Measurements from ENCODE around the gene NPAS3. TPM values are rescaled to one million over a fixed set of nuclear protein-coding genes. Genes with fewer than 3 reads are reported as not detected.

The NPAS3 gene
- total and polyA plus RNA-seq, 2 donors (not counting 1 experiment from before 2014, with no cell fraction given): 0.10 to 0.50 TPM

DNA sequence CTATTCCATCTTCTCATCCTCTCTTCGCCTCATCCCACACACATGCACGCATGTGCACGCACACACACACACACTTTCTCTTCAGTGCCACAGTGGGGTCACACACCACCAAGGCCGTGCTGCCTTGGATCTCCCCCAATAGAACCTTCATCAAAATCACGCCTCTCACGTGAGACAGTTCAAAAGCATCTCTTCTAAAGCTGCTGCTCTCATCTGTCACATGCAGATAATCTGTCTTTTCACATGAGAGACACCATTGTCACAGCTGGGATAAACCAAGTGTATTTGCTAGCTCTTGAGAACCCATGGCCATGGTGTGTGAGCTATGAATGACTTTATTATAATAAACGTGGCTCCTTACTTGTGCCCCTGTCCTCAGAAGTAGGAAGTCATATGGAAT is 793.5 kb downstream of the NPAS3 start:
- no peak overlapping the region for H3K9ac ChIP-seq (ENCODE audit: insufficient read depth, low read length)
- TF ChIP-seq, protein P1, sequence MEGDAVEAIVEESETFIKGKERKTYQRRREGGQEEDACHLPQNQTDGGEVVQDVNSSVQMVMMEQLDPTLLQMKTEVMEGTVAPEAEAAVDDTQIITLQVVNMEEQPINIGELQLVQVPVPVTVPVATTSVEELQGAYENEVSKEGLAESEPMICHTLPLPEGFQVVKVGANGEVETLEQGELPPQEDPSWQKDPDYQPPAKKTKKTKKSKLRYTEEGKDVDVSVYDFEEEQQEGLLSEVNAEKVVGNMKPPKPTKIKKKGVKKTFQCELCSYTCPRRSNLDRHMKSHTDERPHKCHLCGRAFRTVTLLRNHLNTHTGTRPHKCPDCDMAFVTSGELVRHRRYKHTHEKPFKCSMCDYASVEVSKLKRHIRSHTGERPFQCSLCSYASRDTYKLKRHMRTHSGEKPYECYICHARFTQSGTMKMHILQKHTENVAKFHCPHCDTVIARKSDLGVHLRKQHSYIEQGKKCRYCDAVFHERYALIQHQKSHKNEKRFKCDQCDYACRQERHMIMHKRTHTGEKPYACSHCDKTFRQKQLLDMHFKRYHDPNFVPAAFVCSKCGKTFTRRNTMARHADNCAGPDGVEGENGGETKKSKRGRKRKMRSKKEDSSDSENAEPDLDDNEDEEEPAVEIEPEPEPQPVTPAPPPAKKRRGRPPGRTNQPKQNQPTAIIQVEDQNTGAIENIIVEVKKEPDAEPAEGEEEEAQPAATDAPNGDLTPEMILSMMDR (conservative IDR thresholded peaks at IDR 0.05 in 1 of 2, IDR thresholded peaks at IDR 0.05 in 1 of 2; ENCODE audit: low read depth in 1 of 2, low read length in 2 of 2): no peak
- TF ChIP-seq EZH2 (IDR thresholded peaks at IDR 0.05; ENCODE audit: low read length, missing control alignments): no peak
- no peak overlapping the region for H3K4me3 ChIP-seq (replicated peaks in 1 of 4; ENCODE audit: control extremely low read depth in 1 of 4, insufficient read depth in 1 of 4, low read depth in 3 of 4, low read length in 4 of 4)
- H3K79me2 ChIP-seq (ENCODE audit: control insufficient read depth, insufficient read depth, low read length): no peaks in the 10 kb centered on the region
- H2AFZ ChIP-seq (ENCODE audit: low read length): no peak overlapping the region
- H3K4me1 ChIP-seq (ENCODE audit: control insufficient read depth, extremely low read depth, insufficient read depth, low read length): no peaks in the 10 kb centered on the region
- no peak overlapping the region for H3K27ac ChIP-seq (ENCODE audit: insufficient read depth, low read length)
- H4K20me1 ChIP-seq (ENCODE audit: control insufficient read depth, extremely low read depth, insufficient read depth, low read length): no peaks in the 10 kb centered on the region
- H3K36me3 ChIP-seq (ENCODE audit: control insufficient read depth, insufficient read depth, low read length): no peaks in the 10 kb centered on the region
- H3K4me2 ChIP-seq (ENCODE audit: extremely low read depth, insufficient read depth, low read length): no peak overlapping the region
- no peak for DNase-seq (ENCODE audit: low read depth in 2 of 2)
- no peaks in the 10 kb centered on the region for H3K9me3 ChIP-seq (ENCODE audit: control insufficient read depth, insufficient read depth, low read depth, low read length)
- no peaks in the 10 kb centered on the region for H3K27me3 ChIP-seq (ENCODE audit: control insufficient read depth, insufficient read depth, low read length)

DNA sequence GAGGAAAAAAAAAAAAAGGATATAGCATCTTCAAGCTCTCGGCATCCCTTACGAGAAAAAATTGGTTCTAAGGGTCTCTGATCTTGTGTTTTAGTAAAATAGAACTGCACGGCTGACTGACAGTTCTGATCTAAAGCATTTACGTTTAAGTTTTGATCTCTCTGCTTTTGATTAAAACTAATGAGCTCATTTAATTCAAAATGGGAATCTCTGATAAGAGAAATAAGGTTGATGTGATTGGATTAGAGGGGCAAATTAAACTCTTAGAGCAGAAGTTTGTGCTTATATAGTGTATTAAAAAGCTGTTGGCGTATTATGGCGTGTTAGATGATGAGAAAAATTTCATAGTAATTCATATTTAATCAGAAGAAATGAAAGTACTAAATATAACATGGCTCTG is 794.6 kb downstream of the NPAS3 start:
- no peak for DNase-seq (ENCODE audit: low read depth in 2 of 2)
- no peaks in the 10 kb centered on the region for H3K79me2 ChIP-seq (ENCODE audit: control insufficient read depth, insufficient read depth, low read length)
- no peaks in the 10 kb centered on the region for H3K9me3 ChIP-seq (ENCODE audit: control insufficient read depth, insufficient read depth, low read depth, low read length)
- no peaks in the 10 kb centered on the region for H3K4me1 ChIP-seq (ENCODE audit: control insufficient read depth, extremely low read depth, insufficient read depth, low read length)
- no peak overlapping the region for H3K9ac ChIP-seq (ENCODE audit: insufficient read depth, low read length)
- no peak overlapping the region for H2AFZ ChIP-seq (ENCODE audit: low read length)
- H3K4me3 ChIP-seq (replicated peaks in 1 of 4; ENCODE audit: control extremely low read depth in 1 of 4, insufficient read depth in 1 of 4, low read depth in 3 of 4, low read length in 4 of 4): no peak overlapping the region
- H3K36me3 ChIP-seq (ENCODE audit: control insufficient read depth, insufficient read depth, low read length): no peaks in the 10 kb centered on the region
- no peaks in the 10 kb centered on the region for H4K20me1 ChIP-seq (ENCODE audit: control insufficient read depth, extremely low read depth, insufficient read depth, low read length)
- H3K27ac ChIP-seq (ENCODE audit: insufficient read depth, low read length): no peak overlapping the region
- H3K4me2 ChIP-seq (ENCODE audit: extremely low read depth, insufficient read depth, low read length): no peak overlapping the region
- H3K27me3 ChIP-seq (ENCODE audit: control insufficient read depth, insufficient read depth, low read length): no peaks in the 10 kb centered on the region
- no peak for TF ChIP-seq EZH2 (IDR thresholded peaks at IDR 0.05; ENCODE audit: low read length, missing control alignments)
- TF ChIP-seq, protein P1 (conservative IDR thresholded peaks at IDR 0.05 in 1 of 2, IDR thresholded peaks at IDR 0.05 in 1 of 2; ENCODE audit: low read depth in 1 of 2, low read length in 2 of 2): no peak

DNA sequence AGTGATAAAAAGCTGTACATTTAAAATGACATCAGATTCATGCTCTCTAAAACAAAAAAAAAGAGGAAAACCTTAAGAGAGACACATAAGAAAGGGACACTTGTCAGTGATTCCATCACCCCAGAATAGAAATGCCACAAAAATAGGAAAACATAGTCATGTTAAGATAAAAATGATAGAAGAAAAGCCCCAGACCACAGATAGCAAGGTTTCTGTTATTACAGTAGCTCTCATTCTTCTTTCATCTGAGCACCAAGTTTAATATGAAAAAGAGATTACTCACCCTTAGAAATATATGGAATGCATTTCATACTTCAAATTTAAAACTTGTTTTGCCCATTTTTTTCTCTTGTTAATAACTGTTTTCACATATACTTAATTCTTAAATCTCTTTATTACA is 795.0 kb downstream of the NPAS3 start:
- no peaks in the 10 kb centered on the region for H3K4me1 ChIP-seq (ENCODE audit: control insufficient read depth, extremely low read depth, insufficient read depth, low read length)
- no peak overlapping the region for H3K9ac ChIP-seq (ENCODE audit: insufficient read depth, low read length)
- H4K20me1 ChIP-seq (ENCODE audit: control insufficient read depth, extremely low read depth, insufficient read depth, low read length): no peaks in the 10 kb centered on the region
- H3K9me3 ChIP-seq (ENCODE audit: control insufficient read depth, insufficient read depth, low read depth, low read length): no peaks in the 10 kb centered on the region
- TF ChIP-seq, protein P1 (conservative IDR thresholded peaks at IDR 0.05 in 1 of 2, IDR thresholded peaks at IDR 0.05 in 1 of 2; ENCODE audit: low read depth in 1 of 2, low read length in 2 of 2): no peak
- no peak for TF ChIP-seq EZH2 (IDR thresholded peaks at IDR 0.05; ENCODE audit: low read length, missing control alignments)
- no peak for DNase-seq (ENCODE audit: low read depth in 2 of 2)
- no peak overlapping the region for H3K4me3 ChIP-seq (replicated peaks in 1 of 4; ENCODE audit: control extremely low read depth in 1 of 4, insufficient read depth in 1 of 4, low read depth in 3 of 4, low read length in 4 of 4)
- H3K27ac ChIP-seq (ENCODE audit: insufficient read depth, low read length): no peak overlapping the region
- H3K4me2 ChIP-seq (ENCODE audit: extremely low read depth, insufficient read depth, low read length): no peak overlapping the region
- no peak overlapping the region for H2AFZ ChIP-seq (ENCODE audit: low read length)
- no peaks in the 10 kb centered on the region for H3K36me3 ChIP-seq (ENCODE audit: control insufficient read depth, insufficient read depth, low read length)
- H3K27me3 ChIP-seq (ENCODE audit: control insufficient read depth, insufficient read depth, low read length): no peaks in the 10 kb centered on the region
- H3K79me2 ChIP-seq (ENCODE audit: control insufficient read depth, insufficient read depth, low read length): no peaks in the 10 kb centered on the region
